Activated CD8-positive, alpha-beta T cell treated with anti-CD3 and anti-CD28 coated beads for 36 hours (primary cell): ENCODE data around the gene TSTD2. TPM values are rescaled to one million over a fixed set of nuclear protein-coding genes. Genes with fewer than 3 reads are reported as not detected.

Source experiments
- ATAC-seq: fragments of 200-7000 bp; cut with Tn5 transposase; one replicate; pipeline ENCODE4 v1.10.0; 2021; ENCODE audit warnings: mild to moderate bottlenecking, moderate library complexity
- CTCF ChIA-PET: fragments of 350-600 bp; sonication (Branson Sonifier 250); formaldehyde crosslinking; loops from one replicate; lab custom pipeline; 2021; ENCODE audit warnings: antibody characterized with exemption; lab: Charles Lee
- POLR2A ChIA-PET: fragments of 350-600 bp; sonication (Branson Sonifier 250); formaldehyde crosslinking; loops from one replicate; lab custom pipeline; 2021; ENCODE audit warnings: antibody characterized with exemption; lab: Charles Lee
- DNase-seq: peaks from one replicate; pipeline ENCODE4 v3.0.0-alpha.2; 2020
- H3K27ac Mint-ChIP-seq: one replicate; pipeline ENCODE4 v1.8.0; 2021; ENCODE audit warnings: mild to moderate bottlenecking, mixed read lengths
- H3K27me3 Mint-ChIP-seq: one replicate; pipeline ENCODE4 v1.8.0; 2021; ENCODE audit warnings: mixed read lengths
- H3K36me3 Mint-ChIP-seq: one replicate; pipeline ENCODE4 v1.8.0; 2021; ENCODE audit warnings: low read depth, mixed read lengths
- H3K4me1 Mint-ChIP-seq: one replicate; pipeline ENCODE4 v1.8.0; 2021; ENCODE audit warnings: low read depth, mixed read lengths
- H3K4me3 Mint-ChIP-seq: one replicate; pipeline ENCODE4 v1.8.0; 2021; ENCODE audit warnings: mild to moderate bottlenecking, moderate library complexity, mixed read lengths
- H3K9me3 Mint-ChIP-seq: one replicate; pipeline ENCODE4 v1.8.0; 2021; ENCODE audit warnings: mixed read lengths
- CTCF ChIP-seq: fragments of 200-600 bp; IDR thresholded peaks from one replicate; pipeline ENCODE4 v1.8.0; 2022; ENCODE audit warnings: antibody characterized with exemption, mild to moderate bottlenecking
- intact Hi-C: fragments of 100-400 bp; cut with micrococcal nuclease; formaldehyde crosslinking; loops from one replicate; pipeline ENCODE4 v1.10.0; 2022
- total RNA-seq, 2 experiments: library from RNA; stranded (reverse); gene quantifications; one replicate each; pipeline ENCODE4 v1.2.3, GENCODE V29; 2021

The TSTD2 gene
- total RNA-seq, 2 experiments from 2014 or later: 15.2 to 15.3 TPM

DNA sequence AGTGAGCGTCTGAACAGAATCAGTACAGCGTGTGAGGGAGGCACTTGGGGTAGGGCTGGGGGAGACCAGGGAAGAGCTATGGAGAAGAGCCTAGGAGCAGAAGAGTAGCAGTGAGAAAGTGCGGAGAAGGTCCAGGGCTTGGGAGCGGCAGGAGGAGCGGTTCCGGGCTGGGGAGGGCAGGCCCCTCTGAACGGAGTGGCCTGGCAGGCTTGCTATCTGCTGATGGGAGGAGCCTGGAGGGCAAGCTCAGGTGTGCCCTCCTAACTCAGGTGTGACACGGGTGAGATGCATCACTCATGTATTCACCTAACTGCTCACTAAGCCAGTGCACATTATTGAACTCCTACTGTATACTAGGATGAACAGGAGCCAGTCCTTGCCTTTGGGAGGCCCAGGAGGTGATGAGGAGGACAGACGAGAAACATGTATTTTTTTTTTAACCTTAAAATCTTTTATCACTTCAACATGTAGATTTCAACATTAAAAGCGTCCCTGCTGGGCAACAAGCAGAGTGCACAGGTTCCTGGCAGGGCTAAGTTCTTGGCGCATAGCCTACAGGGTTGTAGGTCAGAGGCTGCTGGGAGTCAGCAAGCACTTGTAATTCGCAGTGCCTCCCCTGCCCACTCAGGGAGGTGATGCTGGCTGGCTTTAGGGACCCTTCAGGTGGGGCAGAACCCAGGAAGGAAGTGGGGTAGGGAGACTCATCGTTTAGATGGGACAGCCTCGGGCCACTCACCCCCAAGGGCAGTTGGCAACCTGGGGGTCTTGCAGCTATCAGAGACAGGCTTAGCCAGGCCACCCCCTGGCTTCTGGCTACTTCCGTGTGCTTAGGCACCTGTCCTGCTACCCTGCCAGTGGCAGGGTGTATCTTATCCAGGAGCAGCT, 76.2 kb downstream of the TSTD2 start:
- H3K27ac Mint-ChIP-seq: no peak overlapping the region
- no peaks in the 10 kb centered on the region for H3K9me3 Mint-ChIP-seq
- DNase-seq (no peak), ATAC-seq (no peak)
- H3K36me3 Mint-ChIP-seq: no peaks in the 10 kb centered on the region
- H3K4me1 Mint-ChIP-seq: peaks cover 8% of the 10 kb centered on the region
- TF ChIP-seq CTCF: no peak
- peaks cover 32% of the 10 kb centered on the region for H3K27me3 Mint-ChIP-seq
- intact Hi-C loops: no loop called here
- H3K4me3 Mint-ChIP-seq: no peak overlapping the region
- ChIA-PET CTCF (no interaction called here), POLR2A (no interaction called here)

- H3K27ac Mint-ChIP-seq: no peak overlapping the region
- ChIA-PET CTCF (no interaction called here), POLR2A (no interaction called here)
- no peak overlapping the region for H3K4me3 Mint-ChIP-seq
- no peak for ATAC-seq
- intact Hi-C loops: no loop called here
- TF ChIP-seq CTCF: no peak
- no peak for DNase-seq
- peaks cover 35% of the 10 kb centered on the region for H3K27me3 Mint-ChIP-seq
- H3K36me3 Mint-ChIP-seq: no peaks in the 10 kb centered on the region
- H3K4me1 Mint-ChIP-seq: peaks cover 8% of the 10 kb centered on the region
- no peaks in the 10 kb centered on the region for H3K9me3 Mint-ChIP-seq
Measured at GRCh38 chr9:97556036-97556720, 77.0 kb downstream of the TSTD2 start.

GRCh38 chr9:97555164-97555563, 78.0 kb downstream of the TSTD2 start:
- Mint-ChIP-seq H3K4me3 (no peak overlapping the region), H3K9me3 (no peaks in the 10 kb centered on the region), H3K27me3 (peaks cover 33% of the 10 kb centered on the region), H3K36me3 (no peaks in the 10 kb centered on the region), H3K4me1 (peaks cover 8% of the 10 kb centered on the region), H3K27ac (no peak overlapping the region)
- ATAC-seq: no peak
- no peak for TF ChIP-seq CTCF
- ChIA-PET CTCF (interaction anchor here (1.5 kb wide), 1 partner anchor 44 kb away, joined by 4 read pairs; no protein-coding TSS in a partner anchor), POLR2A (no interaction called here)
- DNase-seq: no peak
- intact Hi-C loops: no loop called here

DNA sequence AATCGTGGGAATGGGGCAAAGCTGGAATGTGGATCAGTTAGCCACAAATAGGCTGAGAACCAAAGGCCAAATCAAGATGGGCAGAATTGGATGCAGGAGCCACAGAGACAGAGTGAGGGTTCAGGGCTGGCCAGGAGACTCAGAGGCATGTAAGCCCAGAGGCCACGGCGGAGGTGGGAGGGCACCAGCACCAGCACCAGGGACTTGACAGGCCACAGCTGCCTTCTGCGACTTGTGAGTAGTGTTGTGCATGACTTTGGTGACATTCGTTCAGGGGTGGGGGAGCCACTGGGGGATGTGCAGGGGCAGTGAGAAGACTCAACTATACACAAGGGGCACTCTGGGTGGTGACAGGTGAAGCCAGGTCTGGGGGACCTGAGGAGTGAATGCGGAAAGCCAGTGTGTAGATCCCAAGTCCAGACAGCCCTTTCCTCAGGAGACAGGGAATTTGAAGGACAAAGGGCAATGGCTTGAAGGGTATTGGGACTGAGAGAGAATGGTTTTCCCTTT, 78.5 kb downstream of the TSTD2 start:
- ChIA-PET CTCF (interaction anchor here (1.5 kb wide), 1 partner anchor 44 kb away, joined by 4 read pairs; no protein-coding TSS in a partner anchor), POLR2A (no interaction called here)
- Mint-ChIP-seq H3K4me1 (peaks cover 8% of the 10 kb centered on the region), H3K27me3 (peaks cover 28% of the 10 kb centered on the region), H3K4me3 (no peak overlapping the region), H3K9me3 (no peaks in the 10 kb centered on the region), H3K27ac (no peak overlapping the region), H3K36me3 (no peaks in the 10 kb centered on the region)
- ATAC-seq (no peak), DNase-seq (no peak)
- no peak for TF ChIP-seq CTCF
- intact Hi-C loops: no loop called here

DNA sequence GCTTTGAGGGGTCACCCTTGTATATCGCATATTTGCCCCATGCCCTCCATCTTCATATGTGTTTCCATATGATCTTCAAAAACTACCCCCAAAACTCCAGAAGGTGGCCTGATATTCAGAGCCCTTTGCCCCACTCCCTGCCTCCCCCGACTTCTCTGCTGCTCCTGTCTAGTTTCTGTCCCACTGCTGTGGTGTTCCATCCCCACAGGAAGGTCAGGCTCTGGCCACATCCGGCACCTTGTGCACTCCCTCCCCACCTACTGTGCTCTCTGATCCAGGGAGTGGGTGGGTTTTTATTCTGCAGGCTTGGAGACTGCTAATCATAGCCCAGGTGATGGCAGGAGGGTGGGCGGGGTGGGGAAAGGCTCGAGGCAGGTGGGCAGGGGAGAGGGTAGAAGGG, 79.3 kb downstream of the TSTD2 start:
- DNase-seq (no peak), ATAC-seq (no peak)
- no peak overlapping the region for H3K4me3 Mint-ChIP-seq
- H3K27ac Mint-ChIP-seq: no peak overlapping the region
- ChIA-PET POLR2A (no interaction called here), CTCF (no interaction called here)
- intact Hi-C loops: no loop called here
- no peaks in the 10 kb centered on the region for H3K9me3 Mint-ChIP-seq
- no peaks in the 10 kb centered on the region for H3K36me3 Mint-ChIP-seq
- peaks cover 28% of the 10 kb centered on the region for H3K27me3 Mint-ChIP-seq
- H3K4me1 Mint-ChIP-seq: peaks cover 3% of the 10 kb centered on the region
- no peak for TF ChIP-seq CTCF
